ENCODE results near the gene SLC13A5. TPM values are rescaled to one million over a fixed set of nuclear protein-coding genes. Genes with fewer than 3 reads are reported as not detected.

SLC13A5 gene
- total RNA-seq = 0.21 and 0.96 TPM in 2 replicates

GRCh38 chr17:6713130-6713917 lies at the start of gene SLC13A5:
Gene SLC13A5, minus strand, starts transcription at chr17:6713369. Its CDS starts 36 bp downstream, at chr17:6713333.

GRCh38 chr17:6755731-6756184 lies 42.6 kb upstream of the SLC13A5 start, which contains the start of gene XAF1:
Gene XAF1, plus strand, starts transcription at chr17:6756046. Its CDS starts 33 bp downstream, at chr17:6756079.

GRCh38 chr17:6651354-6651918 lies 61.7 kb downstream of the SLC13A5 start, which contains the start of the genes C17orf100 and MED31:
Gene C17orf100, plus strand, starts transcription at chr17:6651762. Its CDS starts 152 bp downstream, at chr17:6651914.
Gene MED31, minus strand, starts transcription at chr17:6651605. Its CDS starts 77 bp downstream, at chr17:6651528.

GRCh38 chr17:6640536-6641246 lies 72.5 kb downstream of the SLC13A5 start, which contains the start of the genes KIAA0753 and TXNDC17:
Gene KIAA0753, minus strand, starts transcription at chr17:6640711. Its CDS starts 5,608 bp downstream, at chr17:6635103.
Gene TXNDC17, plus strand, starts transcription at chr17:6641060. Its CDS starts 23 bp downstream, at chr17:6641083.

Other genes starting within 250 kb of the SLC13A5 start
- 15.4 and 47.5 TPM in 2 replicates for gene PITPNM3, start 156.8 kb downstream of the SLC13A5 start, total RNA-seq
- 7.0 and 8.5 TPM in 2 replicates for gene KIAA0753, start 72.7 kb downstream of the SLC13A5 start, total RNA-seq
- gene TXNDC17, start 72.3 kb downstream of the SLC13A5 start, total RNA-seq = 216 and 295 TPM in 2 replicates
- gene MED31, start 61.8 kb downstream of the SLC13A5 start, total RNA-seq = 8.4 and 10.7 TPM in 2 replicates
- gene C17orf100, start 61.6 kb downstream of the SLC13A5 start, total RNA-seq = 0.24 and 1.3 TPM in 2 replicates
- 0.43 and 2.2 TPM in 2 replicates for gene XAF1, start 42.7 kb upstream of the SLC13A5 start, total RNA-seq
- gene FBXO39, start 62.8 kb upstream of the SLC13A5 start, total RNA-seq = not detected in 2 replicates
- gene TEKT1, start 118.4 kb upstream of the SLC13A5 start, total RNA-seq = not detected in 2 replicates

Data from tracheal epithelial cell (primary cell).